ENCODE measurements around the gene ZEB2.

DNA sequence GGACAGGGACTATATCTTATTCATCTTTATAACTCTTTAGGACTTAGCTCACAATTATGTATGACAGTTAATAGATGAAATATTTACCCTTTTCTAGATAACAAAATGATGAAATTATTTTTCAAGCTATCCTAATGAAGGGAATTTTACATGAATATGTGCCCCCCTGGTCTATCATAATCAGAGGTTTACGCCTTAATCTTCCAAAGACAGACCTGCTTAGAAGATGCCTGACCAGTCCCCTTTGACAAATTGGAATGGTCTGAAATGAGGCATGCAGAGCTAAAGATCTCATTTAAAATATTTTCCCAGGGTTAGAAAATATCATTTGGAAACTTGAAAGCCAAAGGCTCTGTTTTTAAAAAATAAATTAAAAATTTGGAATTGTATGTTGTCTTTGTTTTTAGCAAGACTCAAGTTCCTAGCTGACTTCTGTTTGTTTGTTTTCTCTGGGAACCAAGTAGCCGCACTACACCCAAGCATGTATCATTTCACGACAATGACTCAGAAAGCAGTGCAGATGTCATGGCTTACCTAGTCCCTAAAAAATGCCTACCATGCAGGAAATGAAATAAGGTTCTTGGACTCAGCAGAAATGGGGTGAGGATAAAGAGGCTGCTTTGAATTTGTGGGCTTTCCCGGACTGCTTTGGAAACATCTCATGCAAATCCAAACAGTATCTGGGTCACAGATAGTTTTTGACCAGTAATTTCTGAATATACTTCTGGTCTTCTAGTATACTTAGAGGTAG is 162.1 kb downstream of the ZEB2 start:
- TF ChIP-seq ZNF337 (CRISPR knock-in tag; IDR thresholded peaks at IDR 0.05; ENCODE audit: borderline replicate concordance, low read depth) (no peak), KAT7 (CRISPR knock-in tag; IDR thresholded peaks at IDR 0.05; ENCODE audit: borderline replicate concordance) (no peak), HNRNPLL (IDR thresholded peaks at IDR 0.05; ENCODE audit: low read depth, low read length, poor library complexity, severe bottlenecking) (no peak), ZNF20 (CRISPR knock-in tag; IDR thresholded peaks at IDR 0.05) (no peak), PHF8 (CRISPR knock-in tag; IDR thresholded peaks at IDR 0.05) (no peak)

All from HepG2 (cell line).